PC-9 (cell line): ENCODE results near the gene DOLPP1. TPM values are rescaled to one million over a fixed set of nuclear protein-coding genes. Genes with fewer than 3 reads are reported as not detected.

ENCODE experiments used
- BruUV-seq: library from RNA; stranded (reverse); fragments of 400-500 nt; replicated peaks from 2 replicates; lab custom pipeline; 2021; lab: Mats Ljungman, UMichigan
- CTCF ChIA-PET: fragments of 300-600 bp; sonication (Branson Sonifier 250); formaldehyde crosslinking; loops from one replicate; lab custom pipeline; 2022; ENCODE audit warnings: antibody characterized with exemption; lab: Charles Lee
- POLR2A ChIA-PET: fragments of 300-600 bp; sonication (Branson Sonifier 250); formaldehyde crosslinking; loops from one replicate; lab custom pipeline; 2022; ENCODE audit warnings: antibody characterized with exemption; ENCODE audit not compliant: unreplicated experiment; lab: Charles Lee
- DNase-seq, 2 experiments: peaks; one replicate each; pipeline versions ENCODE4 v3.0.0 to v3.0.0-alpha.2; 2015 to 2022; ENCODE audit warnings: mixed read lengths in 1 of 2
- H2AFZ ChIP-seq: fragments of 200-600 bp; sonication (generic); 2 replicates; pipeline ENCODE4 v1.8.1; 2017; ENCODE audit warnings: antibody characterized with exemption
- H3F3A ChIP-seq: fragments of 200-600 bp; sonication (generic); 2 replicates; pipeline ENCODE4 v1.8.1; 2017; ENCODE audit warnings: antibody characterized with exemption, mild to moderate bottlenecking, low read depth; ENCODE audit not compliant: insufficient read depth
- H3K27ac ChIP-seq: fragments of 200-600 bp; sonication (generic); 2 replicates; pipeline ENCODE4 v1.6.1; 2016; ENCODE audit warnings: mixed run types
- H3K27me3 ChIP-seq: fragments of 200-600 bp; sonication (generic); 2 replicates; pipeline ENCODE4 v1.6.1; 2016; ENCODE audit warnings: low read depth, mixed run types; ENCODE audit not compliant: insufficient read depth
- H3K36me3 ChIP-seq: fragments of 200-600 bp; sonication (generic); 2 replicates; pipeline ENCODE4 v1.6.1; 2016; ENCODE audit warnings: low read depth, mixed run types
- H3K4me1 ChIP-seq: fragments of 200-600 bp; sonication (generic); replicated peaks from 2 replicates; pipeline ENCODE4 v1.6.1; 2016; ENCODE audit warnings: mixed run types; ENCODE audit not compliant: insufficient read depth
- H3K4me2 ChIP-seq: fragments of 200-600 bp; sonication (generic); 2 replicates; pipeline ENCODE4 v1.6.1; 2017; ENCODE audit warnings: mixed run types
- H3K4me3 ChIP-seq: fragments of 200-600 bp; sonication (generic); 2 replicates; pipeline ENCODE4 v1.6.1; 2016; ENCODE audit warnings: mixed run types
- H3K79me2 ChIP-seq: fragments of 200-600 bp; sonication (generic); 2 replicates; pipeline ENCODE4 v1.6.1; 2017; ENCODE audit warnings: low read depth, mixed run types
- H3K9me2 ChIP-seq: fragments of 200-600 bp; sonication (generic); 2 replicates; pipeline ENCODE4 v1.8.1; 2017; ENCODE audit warnings: mild to moderate bottlenecking; ENCODE audit not compliant: insufficient read depth
- H3K9me3 ChIP-seq: fragments of 200-600 bp; sonication (generic); 2 replicates; pipeline ENCODE4 v1.8.1; 2016; ENCODE audit warnings: low read depth; ENCODE audit not compliant: insufficient read depth
- H4K20me1 ChIP-seq: fragments of 200-600 bp; sonication (generic); 2 replicates; pipeline ENCODE4 v1.8.1; 2017; ENCODE audit not compliant: insufficient read depth
- CTCF ChIP-seq: fragments of 200-600 bp; sonication (generic); conservative IDR thresholded peaks from 2 replicates; pipeline ENCODE4 v1.6.1; 2017; ENCODE audit warnings: mixed run types, antibody characterized with exemption, mild to moderate bottlenecking, moderate library complexity
- EZH2 ChIP-seq: fragments of 200-600 bp; sonication (generic); IDR thresholded peaks from 2 replicates; pipeline ENCODE4 v1.8.0; 2017; ENCODE audit warnings: antibody characterized with exemption, low read depth
- intact Hi-C: fragments of 100-400 bp; cut with micrococcal nuclease; formaldehyde crosslinking; loops from one replicate; pipeline ENCODE4 v1.10.0; 2022; ENCODE audit not compliant: unreplicated experiment
- total RNA-seq: library from RNA; stranded (reverse); gene quantifications from 2 replicates; pipeline ENCODE4 v1.2.3, GENCODE V29; 2021

DOLPP1 gene
- total RNA-seq, 1 experiment from 2014 or later, result 24.4 TPM

DNA sequence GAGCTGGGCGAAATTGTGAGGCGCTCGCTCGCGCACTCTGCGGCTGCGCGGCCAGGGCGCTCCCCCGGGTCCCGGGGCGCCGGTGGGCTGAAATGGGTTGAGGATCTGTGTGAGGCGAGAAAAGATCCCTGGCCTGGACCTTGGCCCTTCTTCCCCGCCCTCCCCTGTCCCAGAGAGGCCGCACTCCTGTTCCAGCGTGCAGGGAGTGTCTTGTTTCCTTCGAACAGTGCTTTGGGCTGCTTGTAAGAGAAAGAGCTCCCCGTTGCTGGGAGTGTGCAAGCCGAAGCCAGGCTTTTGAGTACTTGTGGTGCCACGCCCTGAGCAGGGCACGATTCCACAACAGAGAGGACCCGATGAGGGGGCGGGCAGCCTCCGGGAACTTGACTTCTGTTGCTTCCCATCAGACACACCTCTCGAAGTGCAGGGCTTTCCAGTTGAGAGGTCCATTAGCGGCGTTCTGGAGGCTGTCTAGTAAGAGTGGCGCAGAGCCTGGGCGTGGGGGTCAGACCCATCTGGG is 535 bp downstream of the DOLPP1 start:
- no peaks in the 10 kb centered on the region for H3K27me3 ChIP-seq
- H3K79me2 ChIP-seq, result peaks cover 33% of the 10 kb centered on the region
- CTCF ChIA-PET, result interaction anchor here (0.7 to 1.4 kb wide), 2 partner anchors 16 to 53 kb away, joined by 3 to 6 read pairs; partner anchors contain the start of gene SH3GLB2
- H3K36me3 ChIP-seq, result no peaks in the 10 kb centered on the region
- POLR2A ChIA-PET, result interaction anchor here (0.5 to 0.7 kb wide), 4 partner anchors 29 to 362 kb away, joined by 3 to 8 read pairs (median 8); partner anchors contain the start of genes CRAT and PTPA
- peaks cover 5% of the 10 kb centered on the region; the same call in 1 of the 2 replicates for H3F3A ChIP-seq
- peak overlapping the region; percentile 88 for H2AFZ ChIP-seq
- peak overlapping the region; percentile 90 for H3K4me2 ChIP-seq
- intact Hi-C loops, result loop anchor here (1.0 kb wide), 4 partner anchors 29 to 55 kb away; partner anchors contain the start of genes CRAT and MIGA2
- BruUV-seq, result TSS peak; percentile 62
- no peak for TF ChIP-seq EZH2
- no peak for TF ChIP-seq CTCF
- H3K9me2 ChIP-seq, result no peaks in the 10 kb centered on the region
- DNase-seq, result peak in 1 of 2 experiments; percentile 32
- no peaks in the 10 kb centered on the region for H4K20me1 ChIP-seq
- peak overlapping the region; percentile 68 for H3K4me3 ChIP-seq
- H3K27ac ChIP-seq, result no peak overlapping the region
- H3K4me1 ChIP-seq, result peaks cover 27% of the 10 kb centered on the region
- H3K9me3 ChIP-seq, result no peaks in the 10 kb centered on the region

DNA sequence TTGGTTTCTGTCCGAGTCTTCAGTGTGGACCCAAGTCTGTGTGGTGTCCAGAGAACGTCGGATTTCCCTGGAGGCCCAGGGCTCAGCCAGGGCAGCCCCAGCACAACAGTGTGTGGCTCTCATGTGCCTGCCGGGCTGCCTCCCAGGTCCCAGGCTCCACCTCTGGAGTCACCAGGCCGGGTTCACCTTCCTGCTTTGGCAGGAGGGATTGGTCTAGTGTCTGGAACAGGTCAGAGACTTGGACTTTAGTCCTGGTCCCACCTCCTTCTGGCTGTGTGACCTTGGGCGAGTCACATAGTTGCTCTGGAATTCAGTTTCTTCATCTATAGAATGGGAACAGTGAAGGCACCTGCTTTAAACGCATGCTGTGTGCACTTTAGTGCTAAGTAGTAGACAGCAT is 3.2 kb downstream of the DOLPP1 start:
- Histone ChIP-seq H2AFZ (no peak overlapping the region), H3F3A (no peaks in the 10 kb centered on the region; the same call in 1 of the 2 replicates), H3K27me3 (no peaks in the 10 kb centered on the region), H3K4me1 (peaks cover 18% of the 10 kb centered on the region), H3K9me2 (no peaks in the 10 kb centered on the region), H3K9me3 (no peaks in the 10 kb centered on the region), H3K79me2 (peaks cover 33% of the 10 kb centered on the region), H3K4me3 (no peak overlapping the region), H3K27ac (no peak overlapping the region), H3K4me2 (no peak overlapping the region), H4K20me1 (no peaks in the 10 kb centered on the region), H3K36me3 (no peaks in the 10 kb centered on the region)
- no TSS peak for BruUV-seq
- intact Hi-C loops, result no loop called here
- peak in 1 of 2 experiments; percentile 28 for DNase-seq
- TF ChIP-seq EZH2, result no peak
- no peak for TF ChIP-seq CTCF
- ChIA-PET POLR2A (no interaction called here), CTCF (interaction anchor here (0.6 kb wide), 1 partner anchor 17 kb away, joined by 3 read pairs; no protein-coding TSS in a partner anchor)

- ChIA-PET CTCF (no interaction called here), POLR2A (no interaction called here)
- Histone ChIP-seq H3K27me3 (no peaks in the 10 kb centered on the region), H3K9me3 (no peaks in the 10 kb centered on the region), H3F3A (no peaks in the 10 kb centered on the region; the same call in 1 of the 2 replicates), H2AFZ (no peak overlapping the region), H3K79me2 (no peaks in the 10 kb centered on the region; the same call in 1 of the 2 replicates), H4K20me1 (no peaks in the 10 kb centered on the region), H3K9me2 (no peaks in the 10 kb centered on the region), H3K4me2 (no peak overlapping the region), H3K4me1 (no peaks in the 10 kb centered on the region), H3K4me3 (no peak overlapping the region), H3K27ac (no peak overlapping the region), H3K36me3 (no peaks in the 10 kb centered on the region)
- no TSS peak for BruUV-seq
- DNase-seq, result no peak
- no peak for TF ChIP-seq CTCF
- TF ChIP-seq EZH2, result no peak
- intact Hi-C loops, result no loop called here
These were observed 8.3 kb downstream of the DOLPP1 start for GRCh38 chr9:129089246-129089645.
